HG03565 (cell line): ENCODE results near the gene RABL2A.
"Not testable (repeated sequence)": the region's sequence is repeated elsewhere in the genome, so short reads cannot be mapped to it uniquely, and the experiment has no call there.

ENCODE experiments used
- ATAC-seq: cut with Tn5 transposase; IDR thresholded peaks from one replicate; pipeline ENCODE4 v1.9.1; 2021; ENCODE audit warnings: mild to moderate bottlenecking, moderate library complexity; ENCODE audit not compliant: unreplicated experiment

The RABL2A gene

DNA sequence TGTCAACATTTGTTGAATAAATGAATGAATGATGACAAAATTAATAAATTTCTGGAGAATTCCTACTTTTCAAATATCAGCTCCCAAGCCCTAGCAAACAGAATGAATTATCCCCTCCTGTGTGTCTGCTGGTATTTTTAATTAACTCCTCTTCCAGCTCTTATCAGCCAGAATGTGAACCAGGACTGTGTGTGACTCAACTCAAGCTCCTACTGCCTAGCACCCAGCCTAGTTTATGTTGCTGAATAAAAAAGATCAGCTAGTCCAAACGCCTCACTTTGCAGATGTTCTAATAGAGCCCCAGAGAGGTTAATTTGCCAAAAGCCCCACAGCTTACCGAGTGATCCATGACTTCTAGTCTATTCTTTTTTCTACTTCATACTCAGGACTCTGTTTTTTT lies 50.3 kb downstream of the RABL2A start:
- ATAC-seq: no peak

DNA sequence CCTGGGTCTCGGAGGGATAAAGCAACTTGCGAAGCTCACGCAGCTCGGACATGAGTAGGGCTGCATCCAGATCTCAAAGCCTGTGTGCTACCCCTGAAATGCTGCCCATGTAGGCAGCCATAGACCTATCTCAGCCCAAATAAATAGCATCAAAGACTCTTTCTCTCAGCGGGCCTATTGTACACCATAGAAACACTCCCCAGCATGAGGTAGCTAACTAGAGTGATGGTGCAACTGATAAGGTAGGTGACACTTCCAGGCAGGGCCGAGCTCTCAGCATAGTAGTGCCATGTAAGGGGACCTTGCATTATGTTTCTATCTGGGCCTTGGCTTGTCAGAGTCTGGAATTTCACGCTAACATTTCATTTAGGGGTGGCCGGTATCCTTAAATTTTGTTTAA lies 52.4 kb downstream of the RABL2A start:
- ATAC-seq: no peak

DNA sequence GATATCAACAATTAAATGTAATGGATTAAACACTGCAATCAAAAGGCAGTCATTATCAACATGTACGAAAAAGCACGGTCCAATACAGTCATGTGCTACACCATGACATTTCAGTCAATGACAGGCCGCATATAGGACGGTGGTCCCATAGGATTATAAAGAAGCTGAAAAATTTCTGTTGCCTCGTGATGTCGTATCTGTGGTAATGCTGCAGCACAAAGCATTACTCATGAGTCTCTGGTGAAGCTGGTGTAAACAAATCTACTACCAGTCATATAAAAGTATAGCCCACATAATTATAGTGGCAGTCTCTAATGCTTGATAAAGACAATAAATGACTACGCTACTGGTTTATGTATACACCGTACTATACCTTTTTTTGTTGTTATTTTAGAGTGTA lies 58.4 kb downstream of the RABL2A start:
- ATAC-seq: no peak

DNA sequence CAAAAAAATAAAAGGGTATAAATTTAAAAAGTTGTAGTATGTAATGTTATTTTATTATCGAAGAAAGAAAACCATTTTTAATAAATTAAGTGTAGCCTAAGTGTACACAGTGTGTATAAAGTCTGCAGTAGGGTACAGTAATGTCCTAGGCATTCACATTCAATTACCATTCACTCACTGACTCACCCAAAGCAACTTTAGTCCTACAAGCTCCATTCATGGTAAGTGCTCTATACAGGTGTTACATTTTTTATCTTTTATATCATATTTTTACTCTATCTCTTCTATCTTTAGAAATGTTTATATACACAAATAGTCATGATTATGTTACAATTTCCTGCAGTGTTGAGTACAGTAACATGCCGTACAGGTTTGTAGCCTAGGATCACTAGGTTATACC lies 59.5 kb downstream of the RABL2A start:
- ATAC-seq: no peak

DNA sequence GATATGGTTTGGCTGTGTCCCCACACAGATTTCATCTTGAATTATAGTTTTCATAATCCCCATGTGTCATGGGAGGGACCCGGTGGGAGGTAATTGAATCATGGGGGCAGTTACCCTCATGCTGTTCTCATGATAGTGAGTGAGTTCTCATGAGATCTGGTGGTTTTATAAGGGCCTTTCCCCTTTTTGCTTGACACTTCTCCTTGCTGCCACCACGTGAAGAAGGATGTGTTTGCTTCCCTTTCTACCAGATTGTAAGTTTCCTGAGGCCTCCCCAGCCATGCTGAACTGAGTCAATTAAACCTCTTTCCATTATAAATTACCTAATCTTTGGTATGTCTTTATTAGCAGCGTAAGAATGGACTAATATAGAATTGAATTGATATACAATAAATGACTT lies 63.8 kb downstream of the RABL2A start:
- not testable (repeated sequence) for ATAC-seq
